Left lung (tissue), 10 donors: ENCODE results near the gene CD14. TPM values are rescaled to one million over a fixed set of nuclear protein-coding genes. Genes with fewer than 3 reads are reported as not detected.

Experiments used
- ATAC-seq: fragments of 200-7000 bp; cut with Tn5 transposase; one replicate; pipeline ENCODE4 v1.9.1; 2020; ENCODE audit warnings: moderate library complexity
- DNase-seq, 4 donors: peaks; one replicate each; pipeline ENCODE4 v3.0.0-alpha.2; 2013 to 2020
- H3K27ac ChIP-seq, 2 donors: fragments of 200-600 bp; sonication (generic) in 1 of 2; one replicate each; pipeline versions ENCODE4 v1.5.0 to v1.8.0; 2020 to 2021
- H3K27me3 ChIP-seq, 2 donors: fragments of 200-600 bp; sonication (generic) in 1 of 2; one replicate each; pipeline versions ENCODE4 v1.5.0 to v1.8.0; 2020 to 2021
- H3K36me3 ChIP-seq, 2 donors: fragments of 200-600 bp; sonication (generic) in 1 of 2; one replicate each; pipeline versions ENCODE4 v1.5.0 to v1.8.0; 2020 to 2021
- H3K4me1 ChIP-seq, 2 donors: fragments of 200-600 bp; one replicate each; pipeline ENCODE4 v1.8.0; 2021
- H3K4me3 ChIP-seq, 2 donors: fragments of 200-600 bp; sonication (generic) in 1 of 2; one replicate each; pipeline versions ENCODE4 v1.5.0 to v1.8.0; 2020 to 2021; ENCODE audit warnings: mild to moderate bottlenecking in 1 of 2
- H3K9me3 ChIP-seq, 2 donors: fragments of 200-600 bp; sonication (generic) in 1 of 2; one replicate each; pipeline versions ENCODE4 v1.5.0 to v1.8.0; 2020 to 2021
- CTCF ChIP-seq, 2 donors: fragments of 200-600 bp; sonication (generic) in 1 of 2; IDR thresholded peaks; one replicate each; pipeline versions ENCODE4 v1.5.0 to v1.8.0; 2021; ENCODE audit warnings: antibody characterized with exemption in 2 of 2
- intact Hi-C, 2 donors: fragments of 100-400 bp; cut with DNase I; formaldehyde crosslinking; loops; one replicate each; pipeline versions ENCODE4 v1.11.2 to v1.14.2; 2022
- microRNA-seq, 2 donors: library from miRNA; unstranded; fragments of <30 nt; microRNA quantifications; one replicate each; pipeline ENCODE4, GENCODE V29; 2019
- polyA plus RNA-seq, 6 donors: library from polyadenylated mRNA; unstranded; fragments of 120-200 nt; gene quantifications; one replicate each; pipeline ENCODE4 v1.2.1, GENCODE V29; 2013; ENCODE audit not compliant: insufficient read length in 6 of 6
- total RNA-seq, 2 donors: library from RNA; stranded (reverse); fragmentation: NEBNext Ultra II Directional; extraction: Animal tissue kit (Norgen Biotek cat#: 25700); gene quantifications; one replicate each; pipeline ENCODE4 v1.2.1, GENCODE V29; 2021
- donor health status: DM: no; HTN: yes; CAD: no.
- donor health status: DM: no; HTN: no; CAD: no.

Gene CD14
- total and polyA plus RNA-seq, 8 donors = 11.1 to 252 (median 19.9) TPM

GRCh38 chr5:140590861-140591260 is 42.1 kb downstream of the CD14 start:
- no peak for DNase-seq
- no peak for TF ChIP-seq CTCF (IDR thresholded peaks at IDR 0.05)
- intact Hi-C loops = no loop called here
- Histone ChIP-seq H3K4me1 (peaks cover 6 to 80% of the 10 kb centered on the region in 2 donors), H3K4me3 (peak overlapping the region in 1 of 2 donors; percentile 42), H3K9me3 (no peaks in the 10 kb centered on the region), H3K27ac (peak overlapping the region in 1 of 2 donors; percentile 85), H3K36me3 (no peaks in the 10 kb centered on the region), H3K27me3 (no peaks in the 10 kb centered on the region)
- no peak for ATAC-seq

DNA sequence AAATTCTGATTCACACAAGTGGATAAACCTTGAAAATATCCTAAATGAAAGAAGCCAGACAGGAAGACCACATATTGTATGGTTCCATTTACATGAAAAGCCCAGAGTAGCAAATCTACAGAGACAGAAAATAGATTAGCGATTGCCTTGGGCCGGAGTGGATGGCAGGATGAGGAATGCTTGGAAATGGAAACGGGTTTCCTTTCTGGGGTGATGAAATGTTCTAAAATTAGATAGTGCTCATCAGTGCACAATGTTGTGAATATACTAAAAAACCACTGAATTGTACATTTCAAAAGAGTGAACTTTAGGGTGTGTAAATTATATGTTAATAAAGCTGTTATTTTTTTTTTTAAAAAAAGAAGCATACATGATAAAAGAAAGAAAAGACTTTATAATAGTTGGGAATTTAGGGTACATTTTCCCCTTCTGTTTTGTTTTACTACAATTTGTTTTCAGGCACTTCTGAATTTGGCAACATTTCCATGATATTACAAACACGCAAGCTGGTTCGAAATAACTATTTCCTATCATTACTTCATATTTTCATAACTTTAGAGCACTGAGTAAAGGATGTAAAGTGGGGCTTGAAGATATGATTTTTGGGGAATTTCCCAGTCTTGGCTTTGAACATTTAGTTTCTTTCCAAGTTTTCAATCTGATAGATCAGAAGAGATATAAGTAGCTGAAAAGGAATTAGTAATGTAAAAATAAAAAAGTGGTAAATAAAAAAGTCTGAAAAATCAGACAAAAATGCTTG is 44.5 kb downstream of the CD14 start:
- Histone ChIP-seq H3K9me3 (no peaks in the 10 kb centered on the region), H3K27me3 (no peaks in the 10 kb centered on the region), H3K4me1 (peaks cover 3 to 57% of the 10 kb centered on the region in 2 donors), H3K27ac (peak overlapping the region; percentile 63 to 71), H3K4me3 (no peak overlapping the region), H3K36me3 (no peaks in the 10 kb centered on the region)
- intact Hi-C loops = no loop called here
- ATAC-seq = peak; percentile 48
- peak in 2 of 4 donors; percentile 31 to 49 for DNase-seq
- TF ChIP-seq CTCF (IDR thresholded peaks at IDR 0.05) = no peak

GRCh38 chr5:140587495-140587894 is 45.5 kb downstream of the CD14 start:
- Histone ChIP-seq H3K4me3 (no peak overlapping the region), H3K9me3 (no peaks in the 10 kb centered on the region), H3K36me3 (no peaks in the 10 kb centered on the region), H3K27me3 (no peaks in the 10 kb centered on the region), H3K4me1 (peaks cover 3 to 56% of the 10 kb centered on the region in 2 donors), H3K27ac (no peak overlapping the region)
- TF ChIP-seq CTCF (IDR thresholded peaks at IDR 0.05) = no peak
- intact Hi-C loops = no loop called here
- ATAC-seq (no peak), DNase-seq (no peak)

Small RNA genes within 50 kb of the gene (microRNA-seq; reads per million reads assigned to microRNA genes)
- gene MIR3655 = 0 to 0.55 reads per million in 2 donors

Other genes with a start within 250 kb of the CD14 start
- gene ANKHD1, start 231.3 kb downstream of the CD14 start, total RNA-seq = 100 to 1,000 TPM; 104 to 136 TPM
- gene ANKHD1, start 231.3 kb downstream of the CD14 start, polyA plus RNA-seq = 100 to 1,000 TPM; 117 to 148 (median 136) TPM
- 10 to 100 TPM; 10.6 to 16.8 TPM for gene EIF4EBP3, start 85.5 kb downstream of the CD14 start, total RNA-seq
- 10 to 100 TPM; 10.2 to 13.2 (median 12.4) TPM for gene EIF4EBP3, start 85.5 kb downstream of the CD14 start, polyA plus RNA-seq
- 10 to 100 TPM; 25.1 to 33.0 TPM for gene SRA1, start 75.7 kb downstream of the CD14 start, total RNA-seq
- 10 to 100 TPM; 20.2 to 36.2 (median 23.1) TPM for gene SRA1, start 75.7 kb downstream of the CD14 start, polyA plus RNA-seq
- gene APBB3, start 68.6 kb downstream of the CD14 start, total RNA-seq = 10 to 100 TPM; 19.6 to 23.2 TPM
- gene APBB3, start 68.6 kb downstream of the CD14 start, polyA plus RNA-seq = 10 to 100 TPM; 39.6 to 60.1 (median 50.6) TPM
- 10 to 100 TPM; 78.6 to 82.8 TPM for gene SLC35A4, start 68.3 kb downstream of the CD14 start, total RNA-seq
- 10 to 100 TPM; 63.8 to 79.8 (median 73.9) TPM for gene SLC35A4, start 68.3 kb downstream of the CD14 start, polyA plus RNA-seq
- gene TMCO6, start 6.3 kb upstream of the CD14 start, total RNA-seq = 10 to 100 TPM in 1 of 2 donors, 1 to 10 TPM in 1; 7.6 to 12.8 TPM
- 10 to 100 TPM; 18.7 to 23.1 (median 19.7) TPM for gene TMCO6, start 6.3 kb upstream of the CD14 start, polyA plus RNA-seq
- gene NDUFA2, start 14.5 kb upstream of the CD14 start, total RNA-seq = 10 to 100 TPM; 50.2 to 62.8 TPM
- gene NDUFA2, start 14.5 kb upstream of the CD14 start, polyA plus RNA-seq = 10 to 100 TPM; 56.3 to 68.2 (median 64.1) TPM
- gene IK, start 14.7 kb upstream of the CD14 start, total RNA-seq = 10 to 100 TPM; 53.9 to 58.5 TPM
- gene IK, start 14.7 kb upstream of the CD14 start, polyA plus RNA-seq = 100 to 1,000 TPM; 131 to 178 (median 164) TPM
- gene WDR55, start 31.7 kb upstream of the CD14 start, total RNA-seq = 10 to 100 TPM; 21.0 to 26.5 TPM
- 10 to 100 TPM; 17.8 to 24.0 (median 20.7) TPM for gene WDR55, start 31.7 kb upstream of the CD14 start, polyA plus RNA-seq
- under 1 TPM; 0.41 to 0.71 TPM for gene DND1, start 40.4 kb upstream of the CD14 start, total RNA-seq
- gene DND1, start 40.4 kb upstream of the CD14 start, polyA plus RNA-seq = 1 to 10 TPM in 2 of 6 donors, under 1 TPM in 2, not detected in 2; 0.36 to 1.3 (median 0.80) TPM
- gene HARS1, start 58.2 kb upstream of the CD14 start, total RNA-seq = 10 to 100 TPM; 36.2 to 50.4 TPM
- gene HARS1, start 58.2 kb upstream of the CD14 start, polyA plus RNA-seq = 10 to 100 TPM; 70.5 to 82.8 (median 74.3) TPM
- gene HARS2, start 58.3 kb upstream of the CD14 start, total RNA-seq = 10 to 100 TPM; 23.4 to 25.2 TPM
- 10 to 100 TPM; 46.4 to 57.4 (median 51.2) TPM for gene HARS2, start 58.3 kb upstream of the CD14 start, polyA plus RNA-seq
- gene ZMAT2, start 67.3 kb upstream of the CD14 start, total RNA-seq = 10 to 100 TPM; 40.6 to 43.8 TPM
- gene ZMAT2, start 67.3 kb upstream of the CD14 start, polyA plus RNA-seq = 100 to 1,000 TPM in 5 of 6 donors, 10 to 100 TPM in 1; 97.8 to 133 (median 118) TPM
- not detected for gene PCDHA1, start 153.0 kb upstream of the CD14 start, total RNA-seq
- gene PCDHA1, start 153.0 kb upstream of the CD14 start, polyA plus RNA-seq = under 1 TPM in 4 of 6 donors, not detected in 2; 0.06 to 0.14 (median 0.11) TPM
- under 1 TPM; 0.18 to 0.52 TPM for gene PCDHA2, start 161.7 kb upstream of the CD14 start, total RNA-seq
- under 1 TPM; 0.15 to 0.46 (median 0.35) TPM for gene PCDHA2, start 161.7 kb upstream of the CD14 start, polyA plus RNA-seq
- under 1 TPM; 0.50 to 0.73 TPM for gene PCDHA3, start 167.9 kb upstream of the CD14 start, total RNA-seq
- under 1 TPM; 0.21 to 0.46 (median 0.40) TPM for gene PCDHA3, start 167.9 kb upstream of the CD14 start, polyA plus RNA-seq
- gene PCDHA4, start 173.9 kb upstream of the CD14 start, total RNA-seq = under 1 TPM; 0.65 to 0.79 TPM
- gene PCDHA4, start 173.9 kb upstream of the CD14 start, polyA plus RNA-seq = under 1 TPM; 0.20 to 0.70 (median 0.46) TPM
- under 1 TPM; 0.37 to 0.64 TPM for gene PCDHA5, start 188.4 kb upstream of the CD14 start, total RNA-seq
- under 1 TPM; 0.06 to 0.17 (median 0.08) TPM for gene PCDHA5, start 188.4 kb upstream of the CD14 start, polyA plus RNA-seq
- 1 to 10 TPM in 1 of 2 donors, under 1 TPM in 1; 0.76 to 1.8 TPM for gene PCDHA6, start 194.8 kb upstream of the CD14 start, total RNA-seq
- under 1 TPM; 0.34 to 0.90 (median 0.46) TPM for gene PCDHA6, start 194.8 kb upstream of the CD14 start, polyA plus RNA-seq
- under 1 TPM; 0.52 to 0.87 TPM for gene PCDHA7, start 201.1 kb upstream of the CD14 start, total RNA-seq
- under 1 TPM; 0.10 to 0.66 (median 0.49) TPM for gene PCDHA7, start 201.1 kb upstream of the CD14 start, polyA plus RNA-seq
- under 1 TPM in 1 of 2 donors, not detected in 1; 0.21 TPM for gene PCDHA8, start 208.0 kb upstream of the CD14 start, total RNA-seq
- under 1 TPM; 0.05 to 0.16 (median 0.12) TPM for gene PCDHA8, start 208.0 kb upstream of the CD14 start, polyA plus RNA-seq
- under 1 TPM in 1 of 2 donors, not detected in 1; 0.20 TPM for gene PCDHA9, start 215.2 kb upstream of the CD14 start, total RNA-seq
- gene PCDHA9, start 215.2 kb upstream of the CD14 start, polyA plus RNA-seq = under 1 TPM; 0.03 to 0.11 (median 0.06) TPM
- 1 to 10 TPM in 1 of 2 donors, under 1 TPM in 1; 0.47 to 1.7 TPM for gene PCDHA10, start 222.7 kb upstream of the CD14 start, total RNA-seq
- gene PCDHA10, start 222.7 kb upstream of the CD14 start, polyA plus RNA-seq = under 1 TPM; 0.14 to 0.65 (median 0.39) TPM
- gene PCDHA11, start 235.8 kb upstream of the CD14 start, total RNA-seq = 1 to 10 TPM; 1.4 to 1.5 TPM
- gene PCDHA11, start 235.8 kb upstream of the CD14 start, polyA plus RNA-seq = under 1 TPM; 0.15 to 0.53 (median 0.27) TPM
- 1 to 10 TPM; 3.6 to 7.4 TPM for gene PCDHA12, start 242.1 kb upstream of the CD14 start, total RNA-seq
- gene PCDHA12, start 242.1 kb upstream of the CD14 start, polyA plus RNA-seq = under 1 TPM in 5 of 6 donors, not detected in 1; 0.03 to 0.09 (median 0.06) TPM
- 1 to 10 TPM; 1.5 to 1.7 TPM for gene PCDHA13, start 248.9 kb upstream of the CD14 start, total RNA-seq
- gene PCDHA13, start 248.9 kb upstream of the CD14 start, polyA plus RNA-seq = under 1 TPM; 0.09 to 0.38 (median 0.26) TPM